ENCODE results near the gene NUBP2.

The NUBP2 gene

GRCh38 chr16:1771864-1772361, 10.8 kb upstream of the NUBP2 start:
- FAIRE-seq (peak; percentile 57), DNase-seq (ENCODE audit: insufficient read length, low spot score) (no peak)

GRCh38 chr16:1772362-1772907, 10.3 kb upstream of the NUBP2 start, which contains the start of gene EME2:
Gene EME2, plus strand, starts transcription at chr16:1772810. Its CDS starts 418 bp downstream, at chr16:1773228.
- FAIRE-seq (no peak), DNase-seq (ENCODE audit: insufficient read length, low spot score) (no peak)

GRCh38 chr16:1772908-1773702, 9.7 kb upstream of the NUBP2 start, which contains the start of gene MRPS34:
Gene MRPS34, minus strand, starts transcription at chr16:1773134. Its CDS starts 15 bp downstream, at chr16:1773119.
- DNase-seq (ENCODE audit: insufficient read length, low spot score) = peak; percentile 88
- FAIRE-seq = peak; percentile 92

- DNase-seq (ENCODE audit: insufficient read length, low spot score) = no peak
- no peak for FAIRE-seq
Observed at GRCh38 chr16:1773703-1774447, 8.9 kb upstream of the NUBP2 start.

- FAIRE-seq = no peak
- no peak for DNase-seq (ENCODE audit: insufficient read length, low spot score)
Observed at GRCh38 chr16:1774448-1774780, 8.3 kb upstream of the NUBP2 start.

- FAIRE-seq (no peak), DNase-seq (ENCODE audit: insufficient read length, low spot score) (no peak)
Observed at GRCh38 chr16:1775006-1775845, 7.5 kb upstream of the NUBP2 start.

GRCh38 chr16:1775846-1776671, 6.7 kb upstream of the NUBP2 start:
- DNase-seq (ENCODE audit: insufficient read length, low spot score) (no peak), FAIRE-seq (no peak)

GRCh38 chr16:1776672-1776955, 6.1 kb upstream of the NUBP2 start:
- DNase-seq (ENCODE audit: insufficient read length, low spot score) (no peak), FAIRE-seq (no peak)

GRCh38 chr16:1776991-1777374, 5.8 kb upstream of the NUBP2 start:
- no peak for FAIRE-seq
- DNase-seq (ENCODE audit: insufficient read length, low spot score) = no peak

GRCh38 chr16:1777375-1778199, 5.2 kb upstream of the NUBP2 start:
- FAIRE-seq = no peak

GRCh38 chr16:1778200-1779179, 4.3 kb upstream of the NUBP2 start:
- DNase-seq (ENCODE audit: insufficient read length, low spot score) (no peak), FAIRE-seq (no peak)

More at GRCh38 chr16:1777375-1778199, 5.2 kb upstream of the NUBP2 start:
- DNase-seq (ENCODE audit: insufficient read length, low spot score) = no peak

- no peak for DNase-seq (ENCODE audit: insufficient read length, low spot score)
- FAIRE-seq = no peak
Observed at GRCh38 chr16:1779234-1779701, 3.5 kb upstream of the NUBP2 start.

GRCh38 chr16:1779741-1780676, 2.8 kb upstream of the NUBP2 start:
- FAIRE-seq (no peak), DNase-seq (ENCODE audit: insufficient read length, low spot score) (no peak)

- FAIRE-seq = no peak
- DNase-seq (ENCODE audit: insufficient read length, low spot score) = no peak
Observed at GRCh38 chr16:1780677-1781072, 2.1 kb upstream of the NUBP2 start.

- no peak for DNase-seq (ENCODE audit: insufficient read length, low spot score)
Observed at GRCh38 chr16:1781254-1781653, 1.5 kb upstream of the NUBP2 start.

GRCh38 chr16:1781758-1782407, 877 bp upstream of the NUBP2 start:
- no peak for DNase-seq (ENCODE audit: insufficient read length, low spot score)
- FAIRE-seq = peak; percentile 42

More at GRCh38 chr16:1781254-1781653, 1.5 kb upstream of the NUBP2 start:
- no peak for FAIRE-seq

All from GM19239 (cell line).